HL-60/S4 treated with phorbol 12-myristate 13-acetate at 8.2 ng/mL for 4 days and 3 days (cell line): ENCODE results near the gene GRB14.

Experiments
- in situ Hi-C: fragments of 300-500 bp; cut with MboI; formaldehyde crosslinking; loops from 2 replicates; pipeline ENCODE4 v1.15.0; 2022; ENCODE audit warnings: low sequenced_read_pairs

The GRB14 gene

GRCh38 chr2:164617466-164617865 is 3.8 kb downstream of the GRB14 start:
- in situ Hi-C loops = no loop called here

GRCh38 chr2:164613321-164613982 is 7.8 kb downstream of the GRB14 start:
- in situ Hi-C loops = no loop called here

GRCh38 chr2:164609790-164610189 is 11.5 kb downstream of the GRB14 start:
- in situ Hi-C loops = no loop called here

- in situ Hi-C loops = no loop called here
Observed at GRCh38 chr2:164606557-164606956, 14.7 kb downstream of the GRB14 start.

- in situ Hi-C loops = no loop called here
Observed at GRCh38 chr2:164605295-164605694, 16.0 kb downstream of the GRB14 start.

GRCh38 chr2:164600763-164601162 is 20.5 kb downstream of the GRB14 start:
- in situ Hi-C loops = no loop called here

GRCh38 chr2:164599954-164600589 is 21.2 kb downstream of the GRB14 start:
- in situ Hi-C loops = no loop called here

GRCh38 chr2:164597983-164598382 is 23.3 kb downstream of the GRB14 start:
- in situ Hi-C loops = no loop called here

GRCh38 chr2:164595031-164595430 is 26.3 kb downstream of the GRB14 start:
- in situ Hi-C loops = no loop called here

- in situ Hi-C loops = no loop called here
Observed at GRCh38 chr2:164593959-164594358, 27.3 kb downstream of the GRB14 start.

- in situ Hi-C loops = no loop called here
Observed at GRCh38 chr2:164593541-164593940, 27.7 kb downstream of the GRB14 start.

GRCh38 chr2:164589522-164589921 is 31.8 kb downstream of the GRB14 start:
- in situ Hi-C loops = no loop called here

GRCh38 chr2:164581050-164581449 is 40.2 kb downstream of the GRB14 start:
- in situ Hi-C loops = no loop called here

GRCh38 chr2:164574931-164575330 is 46.4 kb downstream of the GRB14 start:
- in situ Hi-C loops = no loop called here

- in situ Hi-C loops = no loop called here
Observed at GRCh38 chr2:164570475-164570874, 50.8 kb downstream of the GRB14 start.

- in situ Hi-C loops = no loop called here
Observed at GRCh38 chr2:164569378-164569777, 51.9 kb downstream of the GRB14 start.

- in situ Hi-C loops = no loop called here
Observed at GRCh38 chr2:164568317-164568716, 53.0 kb downstream of the GRB14 start.

GRCh38 chr2:164567335-164567989 is 53.8 kb downstream of the GRB14 start:
- in situ Hi-C loops = no loop called here

GRCh38 chr2:164565359-164565758 is 55.9 kb downstream of the GRB14 start:
- in situ Hi-C loops = no loop called here

- in situ Hi-C loops = no loop called here
Observed at GRCh38 chr2:164562666-164563065, 58.6 kb downstream of the GRB14 start.

- in situ Hi-C loops = no loop called here
Observed at GRCh38 chr2:164561991-164562390, 59.3 kb downstream of the GRB14 start.

GRCh38 chr2:164561416-164561815 is 59.9 kb downstream of the GRB14 start:
- in situ Hi-C loops = no loop called here
